SU-DHL-6 (cell line): Measurements from ENCODE around the gene RNF187.

Experiments
- H2AFZ ChIP-seq: fragments of 200-600 bp; sonication (generic); 2 replicates; pipeline ENCODE4 v1.6.1; 2014; ENCODE audit warnings: low read depth, mild to moderate bottlenecking, moderate library complexity, mixed read lengths, antibody characterized with exemption, low read length; ENCODE audit not compliant: severe bottlenecking
- H3F3A ChIP-seq: fragments of 200-600 bp; shearing (Covaris generic); 2 replicates; pipeline ENCODE4 v1.6.0; 2016; ENCODE audit warnings: antibody characterized with exemption, mild to moderate bottlenecking; ENCODE audit not compliant: insufficient read depth
- H3K27ac ChIP-seq: fragments of 200-600 bp; sonication (generic); 2 replicates; pipeline ENCODE4 v1.5.1; 2016; ENCODE audit warnings: low read depth, mild to moderate bottlenecking, low read length, moderate library complexity, mixed read lengths
- H3K27me3 ChIP-seq: fragments of 200-600 bp; sonication (generic), shearing (Covaris generic); 2 replicates; pipeline ENCODE4 v1.6.0; 2014; ENCODE audit warnings: mild to moderate bottlenecking, low read length
- H3K36me3 ChIP-seq: fragments of 200-600 bp; sonication (generic); 2 replicates; pipeline ENCODE4 v1.6.1; 2014; ENCODE audit warnings: mild to moderate bottlenecking, low read length, mixed read lengths
- H3K4me2 ChIP-seq: fragments of 300-600, 200-600 bp; shearing (Covaris generic), sonication (generic); 2 replicates; pipeline ENCODE4 v1.6.0; 2014; ENCODE audit warnings: low read length, low read depth, mild to moderate bottlenecking; ENCODE audit not compliant: poor library complexity, severe bottlenecking
- H3K4me3 ChIP-seq: fragments of 200-600 bp; sonication (generic); 2 replicates; pipeline ENCODE4 v1.5.1; 2014; ENCODE audit warnings: antibody characterized with exemption, low read length, mild to moderate bottlenecking, mixed read lengths; ENCODE audit not compliant: insufficient read depth, poor library complexity, severe bottlenecking
- H3K79me2 ChIP-seq: fragments of 200-600 bp; sonication (generic); 2 replicates; pipeline ENCODE4 v1.6.1; 2014; ENCODE audit warnings: mild to moderate bottlenecking, low read length, moderate library complexity; ENCODE audit not compliant: insufficient read depth
- H3K9ac ChIP-seq: fragments of 200-600 bp; sonication (generic); 2 replicates; pipeline ENCODE4 v1.7.0; 2014; ENCODE audit warnings: mild to moderate bottlenecking, low read length
- H3K9me2 ChIP-seq: fragments of 200-600 bp; sonication (generic); replicated peaks from 2 replicates; pipeline ENCODE4 v1.6.1; 2014; ENCODE audit warnings: low read length; ENCODE audit not compliant: insufficient read depth
- H3K9me3 ChIP-seq: fragments of 200-600 bp; sonication (generic); 2 replicates; pipeline ENCODE4 v1.6.1; 2014; ENCODE audit warnings: low read length, mixed read lengths; ENCODE audit not compliant: insufficient read depth
- H4K20me1 ChIP-seq: fragments of 200-600 bp; sonication (generic); 2 replicates; pipeline ENCODE4 v1.6.1; 2014; ENCODE audit warnings: low read depth, mild to moderate bottlenecking, antibody characterized with exemption, low read length, moderate library complexity, mixed read lengths
- CTCF ChIP-seq: fragments of 200-600 bp; sonication (generic); IDR thresholded peaks from one replicate; pipeline ENCODE4 v1.5.1; 2017; ENCODE audit warnings: antibody characterized with exemption, mild to moderate bottlenecking, low read length, moderate library complexity; ENCODE audit not compliant: insufficient read depth, poor library complexity, severe bottlenecking
- EZH2phosphoT487 ChIP-seq: fragments of 200-600 bp; sonication (generic), shearing (Covaris generic); conservative IDR thresholded peaks from 2 replicates; pipeline ENCODE4 v1.6.1; 2018; ENCODE audit warnings: mild to moderate bottlenecking, antibody characterized with exemption, low read length, moderate library complexity, mixed read lengths

The RNF187 gene

GRCh38 chr1:228510803-228511413 lies 23.7 kb downstream of the RNF187 start:
- Histone ChIP-seq H3K9me3 (no peaks in the 10 kb centered on the region), H3K4me2 (no peak overlapping the region)
- TF ChIP-seq CTCF, result no peak
- TF ChIP-seq EZH2phosphoT487, result no peak

GRCh38 chr1:228511546-228512445 lies 24.6 kb downstream of the RNF187 start:
- Histone ChIP-seq H3K9me2 (no peaks in the 10 kb centered on the region), H3K79me2 (no peaks in the 10 kb centered on the region), H3K9me3 (no peaks in the 10 kb centered on the region), H3K4me2 (no peak overlapping the region), H2AFZ (no peak overlapping the region), H3F3A (no peaks in the 10 kb centered on the region), H3K4me3 (no peak overlapping the region), H3K36me3 (no peaks in the 10 kb centered on the region), H4K20me1 (no peaks in the 10 kb centered on the region), H3K27me3 (no peaks in the 10 kb centered on the region), H3K9ac (no peak overlapping the region), H3K27ac (no peak overlapping the region)
- TF ChIP-seq CTCF (no peak), EZH2phosphoT487 (no peak)

More at GRCh38 chr1:228510803-228511413, 23.7 kb downstream of the RNF187 start:
- Histone ChIP-seq H3K79me2 (no peaks in the 10 kb centered on the region), H3K9ac (no peak overlapping the region), H3F3A (no peaks in the 10 kb centered on the region), H3K27ac (no peak overlapping the region), H3K4me3 (no peak overlapping the region), H2AFZ (no peak overlapping the region), H3K36me3 (no peaks in the 10 kb centered on the region), H4K20me1 (no peaks in the 10 kb centered on the region), H3K27me3 (no peaks in the 10 kb centered on the region), H3K9me2 (no peaks in the 10 kb centered on the region)

- H3K36me3 ChIP-seq, result no peaks in the 10 kb centered on the region
- no peak overlapping the region for H3K4me3 ChIP-seq
- no peaks in the 10 kb centered on the region for H4K20me1 ChIP-seq
- H3K9me2 ChIP-seq, result no peaks in the 10 kb centered on the region
- no peak for TF ChIP-seq EZH2phosphoT487
- no peak for TF ChIP-seq CTCF
- H3K9ac ChIP-seq, result no peak overlapping the region
- no peaks in the 10 kb centered on the region for H3K9me3 ChIP-seq
- no peaks in the 10 kb centered on the region for H3K79me2 ChIP-seq
- no peaks in the 10 kb centered on the region for H3K27me3 ChIP-seq
- no peaks in the 10 kb centered on the region for H3F3A ChIP-seq
- no peak overlapping the region for H2AFZ ChIP-seq
- H3K27ac ChIP-seq, result no peak overlapping the region
- no peak overlapping the region for H3K4me2 ChIP-seq
These were observed 25.6 kb downstream of the RNF187 start for GRCh38 chr1:228512781-228513198.
